ENCODE measurements around the gene IFNA7.
"Not testable (repeated sequence)": the region's sequence is repeated elsewhere in the genome, so short reads cannot be mapped to it uniquely, and the experiment has no call there.

IFNA7 gene

DNA sequence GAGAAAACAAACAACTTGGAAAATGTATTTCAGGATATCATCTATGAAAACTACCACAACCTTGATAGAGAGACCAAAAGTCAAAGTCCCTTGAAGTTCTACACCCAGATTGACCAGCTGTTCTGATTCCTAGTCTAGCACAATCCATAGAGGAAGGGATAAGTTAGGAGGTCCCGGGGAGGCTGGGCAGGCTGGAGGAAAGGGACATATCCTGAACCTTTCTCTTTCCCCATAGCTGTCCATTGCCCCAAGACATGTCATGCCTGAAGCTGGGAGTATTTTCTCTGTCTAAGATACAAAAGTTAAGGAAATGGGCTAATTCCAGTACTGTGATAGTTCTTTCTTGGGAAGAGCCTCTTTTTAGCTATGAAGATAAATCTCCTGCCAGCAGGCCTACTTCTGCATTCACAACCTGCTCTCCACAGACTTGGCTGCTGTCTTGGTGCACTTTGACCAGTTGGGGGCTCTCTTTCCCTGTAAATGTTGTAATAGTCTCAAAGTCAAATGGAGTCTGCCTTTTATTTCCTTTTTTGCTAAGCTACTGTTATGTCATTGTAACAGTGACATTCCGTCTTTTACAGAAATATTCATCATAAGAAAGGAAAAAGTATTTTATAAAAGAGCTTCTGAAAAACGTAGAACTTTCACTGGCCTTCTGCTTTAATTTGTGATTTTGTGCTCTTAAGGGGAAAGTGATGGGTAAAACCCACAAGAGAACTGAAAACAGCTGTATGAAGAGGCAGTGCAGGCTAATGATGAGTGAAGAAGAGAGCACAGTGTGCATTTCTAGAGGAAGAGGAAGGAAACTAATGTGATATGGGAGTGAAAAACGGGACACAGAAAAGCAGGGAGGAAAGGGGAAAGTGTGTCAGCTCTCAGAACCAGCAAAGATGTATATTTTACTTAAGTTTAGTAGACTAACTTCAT, 18.9 kb downstream of the IFNA7 start:
- DNase-seq (ENCODE audit: low read depth), result not testable (repeated sequence)

DNA sequence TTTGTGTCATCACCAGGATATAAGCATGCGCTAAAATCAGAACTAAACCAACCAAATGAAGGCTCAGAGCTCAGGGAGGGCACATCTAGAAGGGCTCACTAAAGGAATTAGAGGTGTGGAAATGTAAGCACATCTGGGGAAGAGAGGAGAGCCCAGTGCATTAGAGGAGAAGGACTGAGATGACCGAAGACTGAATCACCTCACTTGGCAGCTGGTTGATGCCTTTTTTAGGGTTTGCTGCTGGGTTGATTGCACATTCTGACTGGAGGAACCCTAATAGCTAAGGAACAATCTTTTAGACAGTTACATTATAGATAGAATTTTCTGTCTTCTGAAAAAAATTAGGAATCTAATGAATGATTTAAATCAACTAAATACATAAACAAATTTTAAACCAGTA, 27.3 kb downstream of the IFNA7 start:
- DNase-seq (ENCODE audit: low read depth), result no peak

DNA sequence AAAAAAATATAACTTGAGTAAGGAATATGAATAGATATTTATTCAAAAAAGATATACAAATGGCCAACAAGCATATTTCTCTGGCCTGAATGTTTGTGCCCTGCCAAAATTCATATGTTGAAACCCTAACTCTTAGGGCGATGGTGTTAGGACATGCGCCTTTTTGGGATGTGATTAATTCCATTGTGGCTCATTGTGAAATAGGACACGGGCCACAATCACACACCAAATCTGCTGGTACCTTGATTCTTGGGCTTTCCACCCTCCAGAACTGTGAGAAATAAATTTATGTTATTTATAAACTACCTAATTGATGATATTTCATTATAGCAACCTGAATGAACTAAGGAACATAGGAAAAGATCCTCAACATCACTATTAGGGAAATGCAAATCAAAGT, 29.8 kb downstream of the IFNA7 start:
- DNase-seq (ENCODE audit: low read depth), result no peak

DNA sequence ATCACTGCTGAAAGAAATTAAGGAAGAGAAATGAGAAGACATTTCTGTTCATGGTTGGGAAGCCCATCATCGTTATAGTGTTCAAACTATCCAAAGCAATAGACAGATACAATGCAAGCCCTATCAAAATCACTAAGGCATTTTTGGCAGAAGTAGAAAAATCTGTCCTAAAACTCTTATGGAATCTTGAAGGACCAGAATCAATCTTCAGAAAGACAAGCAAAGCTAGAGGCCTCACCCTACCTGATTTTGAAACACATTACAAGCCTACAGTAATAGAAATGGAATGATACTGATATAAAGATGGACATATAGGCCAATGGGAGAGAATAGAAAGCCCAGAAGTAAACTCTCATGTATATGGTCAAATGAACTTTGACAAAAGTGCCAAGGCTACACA, 30.7 kb downstream of the IFNA7 start:
- DNase-seq (ENCODE audit: low read depth), result no peak

DNA sequence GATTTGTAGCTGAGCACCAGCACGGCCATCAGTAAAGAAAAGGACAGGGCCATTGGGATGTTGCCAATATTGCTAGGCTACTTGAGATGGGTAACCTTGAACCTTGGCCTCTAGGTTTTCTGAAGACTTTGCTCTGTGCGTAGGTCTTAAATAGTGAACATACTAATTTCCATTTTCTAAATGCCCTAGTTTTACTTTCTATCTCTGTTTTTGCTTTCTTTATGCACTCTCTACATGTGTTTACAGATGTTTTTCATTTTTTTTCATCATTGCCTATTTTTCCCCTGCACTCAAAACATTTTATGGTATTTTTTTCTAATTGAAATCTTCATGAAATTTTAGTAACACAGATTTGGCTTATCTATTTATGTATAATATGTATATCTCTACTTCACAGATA, 35.4 kb downstream of the IFNA7 start, which contains the start of gene IFNA21:
TSS of gene IFNA21 (minus strand) at position 101 of the 400 bp plus-strand sequence. CDS start at position 53, 48 bp downstream.
- not testable (repeated sequence) for DNase-seq (ENCODE audit: low read depth)

DNA sequence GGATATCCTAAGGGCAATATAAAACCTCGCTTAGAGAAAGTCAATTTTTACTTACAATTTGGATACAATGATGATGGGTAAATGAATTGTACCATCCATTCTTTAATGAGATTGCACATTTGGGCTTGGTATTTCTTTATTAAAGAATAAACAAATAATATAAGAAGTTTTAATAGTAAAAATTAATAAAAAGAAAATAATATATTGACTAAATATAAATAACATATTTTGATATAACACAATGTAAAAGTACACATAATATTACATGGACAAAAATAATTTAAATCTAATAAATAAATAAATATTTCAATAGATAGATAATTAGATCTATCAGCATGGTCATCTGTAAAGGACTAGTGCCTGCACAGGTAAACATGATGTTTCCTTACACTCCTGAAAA, 36.5 kb downstream of the IFNA7 start:
- no peak for DNase-seq (ENCODE audit: low read depth)

DNA sequence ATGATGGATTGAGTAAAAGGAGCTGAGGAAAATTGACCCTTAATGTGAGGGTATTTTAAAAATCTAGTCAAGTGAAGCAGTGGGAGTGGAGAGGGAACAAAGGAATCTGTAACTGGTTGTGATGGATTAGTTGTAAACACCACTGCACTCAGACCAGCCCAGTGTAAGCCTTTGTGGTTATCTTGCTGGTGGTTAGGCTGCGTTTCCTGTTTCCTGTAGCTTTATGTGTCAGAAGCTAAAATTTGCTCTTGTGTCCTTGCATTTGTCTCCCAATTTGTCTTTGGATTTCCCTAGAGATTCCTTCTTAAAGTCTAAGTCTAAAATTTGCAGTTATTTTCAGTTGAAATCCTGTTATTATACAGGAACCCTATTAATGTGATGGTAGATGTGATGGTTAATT, 41.8 kb downstream of the IFNA7 start:
- no peak for DNase-seq (ENCODE audit: low read depth)

DNA sequence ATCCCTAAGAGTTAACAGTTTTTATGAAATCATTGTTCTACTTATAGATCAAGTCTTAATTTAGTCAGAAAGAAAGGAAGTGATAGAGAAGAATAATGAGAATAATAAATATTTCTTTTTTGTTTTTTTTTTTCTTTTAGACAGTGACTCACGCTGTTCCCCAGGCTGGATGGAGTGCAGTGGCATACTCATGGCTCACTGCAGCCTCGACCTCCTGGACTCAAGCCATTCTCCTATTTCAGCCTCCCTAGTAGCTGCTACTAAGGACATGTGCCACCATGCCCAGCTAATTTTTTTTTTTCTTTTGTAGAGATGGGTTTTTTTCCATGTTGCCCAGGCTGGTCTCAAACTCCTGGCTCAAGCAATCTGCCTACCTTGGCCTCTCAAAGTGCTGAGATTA, 46.5 kb downstream of the IFNA7 start:
- no peak for DNase-seq (ENCODE audit: low read depth)

DNA sequence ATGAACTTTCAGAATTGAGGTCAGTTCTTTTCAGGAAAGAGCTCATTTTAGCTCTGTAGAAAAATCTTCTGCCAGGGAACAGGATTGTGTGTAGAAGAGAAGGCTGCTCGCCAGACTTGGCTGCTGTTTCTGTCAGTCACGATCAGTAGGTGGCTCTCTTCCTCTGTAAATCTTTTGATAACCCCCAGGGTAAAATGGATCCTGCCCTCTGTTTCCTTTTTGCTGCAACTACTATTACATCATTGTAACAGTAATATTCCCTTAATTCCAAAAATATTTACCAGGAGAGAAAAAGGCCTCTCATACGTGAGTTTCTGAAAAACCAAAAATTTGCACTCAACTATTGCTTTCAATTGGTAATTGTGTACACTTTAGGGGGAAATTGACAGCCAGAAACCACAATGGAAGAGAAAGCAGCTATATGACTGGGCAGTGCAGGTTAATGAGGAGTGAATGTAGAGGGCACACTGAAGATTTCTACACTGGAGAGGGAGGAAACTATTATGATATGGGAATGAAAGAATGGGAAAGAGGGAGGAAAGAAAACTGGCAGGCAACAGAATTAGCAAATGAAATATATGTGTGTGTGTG, 47.9 kb downstream of the IFNA7 start:
- no peak for DNase-seq (ENCODE audit: low read depth)

DNA sequence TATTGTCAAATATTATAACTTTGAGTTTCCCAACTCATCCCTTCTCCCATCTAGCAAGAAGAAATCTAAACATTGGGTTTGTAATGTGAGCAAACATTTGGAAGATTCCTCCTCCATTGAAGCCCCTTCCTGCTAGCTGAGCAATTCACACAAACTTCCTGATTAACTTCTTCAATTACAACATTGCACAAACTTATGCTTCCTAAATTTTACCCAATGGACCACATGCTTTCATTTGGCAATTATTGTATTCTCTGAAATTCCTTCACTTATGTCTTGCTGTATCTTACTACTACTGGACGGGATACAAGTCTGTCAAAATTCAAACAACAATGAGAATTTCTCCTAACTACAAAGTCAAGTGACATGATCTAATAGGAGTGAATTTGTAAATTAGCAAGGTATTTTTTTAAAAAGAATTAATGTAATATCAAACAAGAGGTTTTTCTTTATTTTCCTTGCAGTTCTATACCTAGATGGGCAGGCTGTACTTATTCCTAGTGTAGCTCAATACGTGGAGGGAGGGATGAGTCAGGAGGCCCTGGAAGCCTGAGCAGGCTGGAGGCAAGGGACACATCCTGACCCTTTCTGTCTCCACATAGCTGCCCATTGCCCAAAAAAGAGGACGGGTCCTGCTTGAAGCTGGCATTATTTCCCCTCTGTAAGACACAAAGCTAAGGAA, 48.5 kb downstream of the IFNA7 start:
- DNase-seq (ENCODE audit: low read depth), result no peak

All from HS-27A (cell line).